Thyroid gland (tissue), 4 donors: ENCODE results near the gene TCP1.

ENCODE experiments used
- CTCF ChIP-seq, 6 experiments: fragments of 200-600 bp in 3 of 6; fragments of 450-650 bp in 3 of 6; sonication (generic) in 3 of 6; IDR thresholded peaks; one replicate each; pipeline ENCODE4 v1.5.1; 2016 to 2019; ENCODE audit warnings: antibody characterized with exemption in 6 of 6, mild to moderate bottlenecking in 2 of 6, inconsistent platforms in 1 of 6, moderate library complexity in 1 of 6
- POLR2A ChIP-seq, 2 donors: fragments of 450-650 bp; IDR thresholded peaks; one replicate each; pipeline ENCODE4 v1.6.1; 2017; ENCODE audit warnings: antibody characterized with exemption in 2 of 2, mild to moderate bottlenecking in 2 of 2, moderate library complexity in 1 of 2

- TF ChIP-seq CTCF (IDR thresholded peaks at IDR 0.05) (no peak), POLR2A (IDR thresholded peaks at IDR 0.05) (no peak)
Observed at GRCh38 chr6:159833997-159834603, 44.7 kb upstream of the TCP1 start.
